ENCODE data around the gene ZNF684.
"Not testable (repeated sequence)": the region's sequence is repeated elsewhere in the genome, so short reads cannot be mapped to it uniquely, and the experiment has no call there.

GRCh38 chr1:40502651-40503050, 28.8 kb upstream of the ZNF684 start:
- TF ChIP-seq, protein P1, sequence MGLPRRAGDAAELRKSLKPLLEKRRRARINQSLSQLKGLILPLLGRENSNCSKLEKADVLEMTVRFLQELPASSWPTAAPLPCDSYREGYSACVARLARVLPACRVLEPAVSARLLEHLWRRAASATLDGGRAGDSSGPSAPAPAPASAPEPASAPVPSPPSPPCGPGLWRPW (IDR thresholded peaks at IDR 0.05): not testable (repeated sequence)
- TF ChIP-seq, protein P2, sequence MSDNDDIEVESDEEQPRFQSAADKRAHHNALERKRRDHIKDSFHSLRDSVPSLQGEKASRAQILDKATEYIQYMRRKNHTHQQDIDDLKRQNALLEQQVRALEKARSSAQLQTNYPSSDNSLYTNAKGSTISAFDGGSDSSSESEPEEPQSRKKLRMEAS (IDR thresholded peaks at IDR 0.05): not testable (repeated sequence)
- TF ChIP-seq CTCF (IDR thresholded peaks at IDR 0.05); ZFP36 (IDR thresholded peaks at IDR 0.05; ENCODE audit: borderline replicate concordance, partially characterized antibody); MYC (IDR thresholded peaks at IDR 0.05; ENCODE audit: borderline replicate concordance, low read length); HDAC2 (IDR thresholded peaks at IDR 0.05); POLR2A (IDR thresholded peaks at IDR 0.05; ENCODE audit: low read length); RCOR1 (IDR thresholded peaks at IDR 0.05; ENCODE audit: low read depth, low read length); TP53 (CRISPR knock-in tag; IDR thresholded peaks at IDR 0.05); NFE2L2 (conservative IDR thresholded peaks at IDR 0.05; ENCODE audit: low read length): not testable (repeated sequence)
